DMS79 (cell line): ENCODE measurements around the gene CDH4.

Source experiments
- DNase-seq: peaks from one replicate; lab custom pipeline; 2025; lab: John Stamatoyannopoulos, UW

Gene CDH4

GRCh38 chr20:61719691-61720347 lies 467.8 kb downstream of the CDH4 start:
- no peak for DNase-seq

DNA sequence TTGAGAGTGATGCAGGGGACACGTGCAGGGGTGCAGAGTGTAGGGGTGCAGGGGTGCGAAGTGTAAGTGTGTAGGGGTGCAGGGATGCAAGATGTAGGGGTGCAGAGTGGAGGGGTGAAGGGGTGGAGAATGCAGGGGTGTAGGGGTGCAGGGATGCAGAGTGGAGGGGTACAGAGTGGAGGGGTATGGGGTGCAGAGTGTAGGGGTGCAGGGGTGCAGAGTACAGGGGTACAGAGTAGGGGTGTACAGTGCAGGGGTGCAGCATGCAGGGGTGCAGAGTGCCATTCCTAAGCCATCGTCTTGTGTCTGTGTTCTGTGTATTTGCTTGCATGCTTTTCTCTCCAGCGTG lies 468.3 kb downstream of the CDH4 start:
- no peak for DNase-seq

DNA sequence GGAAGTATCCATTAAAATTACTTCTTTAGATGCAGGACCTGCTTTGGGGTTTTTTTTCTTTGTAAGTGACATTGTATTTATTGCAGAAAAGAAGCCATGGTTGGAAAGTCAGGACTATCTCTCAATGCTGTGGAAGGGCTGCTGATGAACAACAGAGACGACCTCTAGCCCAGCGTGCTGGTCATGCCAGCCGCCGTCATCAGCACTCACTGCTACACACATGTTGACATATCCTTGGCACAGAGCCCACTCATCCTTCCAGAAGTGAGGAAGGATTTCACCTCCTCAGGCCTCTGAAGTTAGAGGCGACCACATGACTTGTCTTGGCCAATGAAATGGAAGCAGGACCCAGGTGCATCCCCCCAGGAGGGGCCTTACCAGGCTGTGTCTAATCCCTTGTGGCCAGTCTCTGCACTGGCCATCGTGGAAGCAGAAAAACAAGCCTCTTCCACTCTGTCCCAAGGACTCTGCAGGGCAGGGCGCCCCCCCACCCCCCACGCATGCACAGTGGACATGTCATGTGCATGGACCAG lies 470.2 kb downstream of the CDH4 start:
- no peak for DNase-seq

DNA sequence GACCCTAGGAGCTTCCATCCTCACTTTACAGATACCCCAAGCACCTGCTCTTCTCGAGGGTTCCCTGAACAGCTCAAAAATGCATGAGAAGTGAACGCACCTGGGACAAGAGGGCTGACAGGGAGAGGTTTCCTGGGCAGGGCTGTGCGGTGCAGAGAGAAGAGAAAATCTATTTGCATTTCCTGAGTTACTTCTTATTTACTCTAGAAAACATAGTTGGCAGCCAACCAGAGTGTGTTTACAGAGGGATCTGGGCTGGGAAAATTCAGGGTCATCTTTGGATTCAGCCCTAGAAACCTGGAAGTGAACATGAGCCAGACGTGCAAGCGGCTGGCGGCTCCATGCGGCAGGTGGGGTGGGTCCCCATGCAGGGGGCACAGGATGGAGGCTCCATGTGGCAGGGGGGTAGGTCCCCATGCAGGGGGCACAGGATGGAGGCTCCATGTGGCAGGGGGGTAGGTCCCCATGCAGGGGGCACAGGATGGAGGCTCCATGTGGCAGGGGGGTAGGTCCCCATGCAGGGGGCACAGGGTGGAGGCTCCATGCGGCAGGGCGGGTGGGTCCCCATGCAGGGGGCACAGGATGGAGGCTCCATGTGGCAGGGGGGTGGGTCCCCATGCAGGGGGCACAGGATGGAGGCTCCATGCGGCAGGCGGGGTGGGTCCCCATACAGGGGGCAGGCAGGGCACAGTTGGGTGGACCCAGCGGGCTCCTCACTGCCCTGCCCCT lies 471.6 kb downstream of the CDH4 start:
- DNase-seq = no peak

GRCh38 chr20:61724376-61724775 lies 472.3 kb downstream of the CDH4 start:
- DNase-seq = no peak

- DNase-seq = no peak
Measured at GRCh38 chr20:61725145-61725544, 473.1 kb downstream of the CDH4 start.

GRCh38 chr20:61725966-61726365 lies 473.9 kb downstream of the CDH4 start:
- DNase-seq = no peak

DNA sequence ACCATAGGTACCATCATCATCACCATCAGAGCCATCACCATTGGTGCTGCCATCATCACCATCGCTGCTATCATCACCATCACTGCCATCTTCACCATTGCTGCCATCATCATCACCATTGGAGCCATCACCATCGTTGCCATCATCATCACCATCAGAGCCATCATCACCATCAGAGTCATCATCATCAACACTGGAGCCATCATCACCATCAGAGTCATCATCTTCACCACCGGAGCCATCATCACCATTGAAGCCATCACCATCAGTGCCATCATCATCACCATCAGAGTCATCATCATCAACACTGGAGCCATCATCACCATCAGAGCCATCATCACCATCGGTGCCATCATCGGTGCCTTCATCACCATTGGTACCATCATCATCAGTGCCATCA lies 474.9 kb downstream of the CDH4 start:
- DNase-seq = no peak

GRCh38 chr20:61727761-61728160 lies 475.7 kb downstream of the CDH4 start:
- DNase-seq = peak; percentile 13

DNA sequence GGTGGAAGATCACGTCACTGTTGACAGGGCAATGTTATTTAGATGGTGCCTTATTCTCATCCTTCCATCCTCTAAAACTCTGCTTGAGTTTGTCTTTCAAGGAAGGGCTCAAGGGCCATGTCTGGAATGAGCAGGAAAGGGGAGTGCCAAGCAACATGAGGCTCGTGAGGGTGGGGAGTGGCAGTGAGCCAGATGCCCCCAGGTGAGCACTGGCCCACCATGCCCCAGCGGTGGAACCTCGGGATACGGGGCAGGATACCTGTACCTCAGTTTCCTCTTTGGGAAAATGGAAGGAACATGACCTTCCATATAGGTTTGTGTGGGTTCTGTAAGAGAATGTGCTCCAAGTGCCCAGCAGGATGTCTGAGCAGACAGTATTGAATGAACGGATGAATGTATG lies 476.3 kb downstream of the CDH4 start:
- DNase-seq = no peak

- no peak for DNase-seq
Measured at GRCh38 chr20:61728786-61729770, 477.0 kb downstream of the CDH4 start.

- no peak for DNase-seq
Measured at GRCh38 chr20:61730631-61731362, 478.7 kb downstream of the CDH4 start.

DNA sequence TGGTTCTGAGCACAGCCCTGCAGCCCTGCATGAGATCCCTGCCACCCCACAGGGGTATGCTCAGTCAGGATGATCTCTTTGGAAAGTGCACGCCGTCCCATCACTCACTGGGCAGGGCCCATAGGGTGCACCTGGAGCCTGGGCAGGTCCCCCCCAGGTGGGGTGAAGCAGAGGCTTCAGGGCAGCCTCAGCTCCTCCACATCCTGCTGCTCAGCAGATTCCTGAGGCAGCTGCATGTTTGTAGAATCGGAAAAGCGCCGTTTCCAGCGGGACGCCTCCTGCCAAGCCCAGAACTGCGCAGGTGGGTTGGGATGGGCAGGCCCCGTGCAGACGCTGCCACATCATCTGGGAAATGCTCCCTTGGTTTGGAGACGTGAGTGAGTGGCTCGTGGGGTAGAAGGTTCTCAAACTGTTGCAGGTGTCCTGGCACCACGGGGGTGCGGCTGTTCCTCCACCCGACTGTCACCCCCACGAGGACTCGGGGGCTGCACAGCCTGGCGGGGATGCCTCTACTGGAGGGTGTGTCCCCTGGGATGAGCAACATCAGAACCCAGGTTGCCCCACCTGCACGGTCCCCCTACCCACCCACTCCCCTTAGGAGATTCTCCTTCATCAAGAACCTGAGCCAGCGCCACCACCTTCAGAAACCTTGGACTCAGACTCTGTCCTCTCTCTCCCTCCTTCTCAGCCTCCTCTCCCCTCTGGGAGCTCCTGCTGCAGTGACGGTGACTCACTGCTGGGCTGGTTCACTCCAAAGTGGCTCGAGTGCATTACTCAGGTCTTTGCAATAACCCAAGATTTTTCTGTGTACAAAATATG lies 479.5 kb downstream of the CDH4 start:
- no peak for DNase-seq

GRCh38 chr20:61732511-61733210 lies 480.6 kb downstream of the CDH4 start:
- no peak for DNase-seq

GRCh38 chr20:61733216-61733615 lies 481.2 kb downstream of the CDH4 start:
- no peak for DNase-seq

- DNase-seq = no peak
Measured at GRCh38 chr20:61733891-61734732, 482.1 kb downstream of the CDH4 start.

DNA sequence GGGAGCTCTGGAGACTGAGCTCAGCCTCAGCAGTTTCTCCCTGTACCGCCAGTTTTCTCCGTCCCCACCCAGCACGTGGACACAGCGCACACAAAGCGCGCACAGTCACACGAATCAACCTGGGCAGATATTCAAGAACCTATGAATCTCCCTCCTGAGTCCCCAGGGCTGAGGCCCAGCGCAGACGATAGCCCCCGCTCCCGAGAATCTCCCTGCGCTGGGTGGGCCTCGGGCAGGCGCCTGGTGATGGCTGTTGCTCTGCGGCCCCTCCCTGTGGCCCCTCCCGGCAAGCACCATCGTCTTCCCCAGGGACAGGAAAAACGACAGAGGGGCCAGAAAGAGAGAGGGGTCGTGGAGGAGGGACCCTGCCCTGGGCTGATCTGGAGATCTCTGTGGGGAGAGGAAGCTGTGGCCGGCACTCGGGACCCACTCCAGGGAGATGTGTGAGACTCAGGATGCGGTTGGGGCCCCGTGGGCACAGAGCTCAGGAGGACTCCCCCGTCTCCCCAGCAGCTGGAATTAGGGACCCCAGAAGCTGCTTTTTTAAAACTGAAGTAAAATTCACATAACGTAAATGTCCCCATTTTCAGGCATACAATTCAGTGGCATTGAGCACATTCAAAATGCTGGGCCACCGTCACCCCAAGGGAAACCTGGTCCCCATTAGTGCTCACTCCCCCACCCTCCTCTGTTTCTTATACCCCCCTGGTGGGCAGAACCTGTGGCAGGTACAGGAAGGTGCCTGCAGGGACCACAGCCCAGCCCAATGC lies 482.9 kb downstream of the CDH4 start:
- DNase-seq = no peak

DNA sequence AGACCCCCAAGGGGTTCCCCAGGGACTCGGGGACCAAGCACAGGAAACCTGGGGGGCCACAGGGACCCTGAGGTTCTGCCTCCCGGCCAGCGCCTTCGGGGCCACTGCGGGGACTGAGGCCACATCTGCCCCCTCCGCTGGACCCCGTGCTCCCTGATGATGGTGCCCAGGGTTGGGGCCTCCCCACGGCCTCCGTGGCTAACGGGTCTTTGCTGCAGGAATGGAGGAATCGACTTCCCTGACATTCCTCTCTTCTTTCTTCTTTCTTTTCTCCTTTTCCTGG lies 483.4 kb downstream of the CDH4 start:
- no peak for DNase-seq
